NCI-H2171 treated with DMSO at 0.1 percent for 48 hours (cell line): ENCODE data around the gene NEURL2.

Source experiments
- DNase-seq: peaks from one replicate; lab custom pipeline; 2025; lab: John Stamatoyannopoulos, UW

NEURL2 gene

DNA sequence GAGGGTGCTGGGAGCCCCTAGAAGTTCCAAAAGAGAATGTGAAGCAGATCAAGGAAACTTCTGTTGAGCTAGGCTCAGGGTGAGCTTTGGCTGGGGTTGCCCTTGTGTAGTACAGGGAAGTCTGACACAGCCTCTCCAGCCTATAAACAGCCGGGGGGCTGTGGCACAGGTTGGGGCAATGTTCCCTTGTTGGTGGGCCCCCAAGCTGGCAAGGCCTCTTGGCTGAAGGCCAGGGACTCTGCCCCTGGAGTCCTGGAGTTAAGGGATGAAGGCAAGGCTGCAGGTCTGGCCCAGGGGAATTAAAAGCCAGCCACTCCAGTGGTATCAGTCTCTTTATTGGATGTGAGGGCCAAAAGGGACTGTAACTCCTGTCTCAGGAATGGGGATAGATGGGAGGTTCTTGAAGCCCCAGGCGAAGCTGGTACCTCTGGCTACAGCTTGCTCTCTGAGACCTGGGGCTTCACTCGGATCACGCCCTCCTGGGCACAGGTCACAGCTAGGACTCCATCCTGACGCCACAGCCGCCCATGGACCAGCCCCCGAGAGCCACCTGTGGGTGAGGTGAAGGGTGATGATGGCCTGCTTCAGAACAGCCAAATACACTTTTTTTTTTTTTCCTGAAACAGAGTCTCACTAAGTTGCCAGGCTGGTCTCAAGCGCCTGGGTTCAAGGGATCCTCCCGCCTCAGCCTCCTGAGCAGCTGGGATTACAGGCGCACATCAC, 49.4 kb downstream of the NEURL2 start:
- DNase-seq, result no peak

DNA sequence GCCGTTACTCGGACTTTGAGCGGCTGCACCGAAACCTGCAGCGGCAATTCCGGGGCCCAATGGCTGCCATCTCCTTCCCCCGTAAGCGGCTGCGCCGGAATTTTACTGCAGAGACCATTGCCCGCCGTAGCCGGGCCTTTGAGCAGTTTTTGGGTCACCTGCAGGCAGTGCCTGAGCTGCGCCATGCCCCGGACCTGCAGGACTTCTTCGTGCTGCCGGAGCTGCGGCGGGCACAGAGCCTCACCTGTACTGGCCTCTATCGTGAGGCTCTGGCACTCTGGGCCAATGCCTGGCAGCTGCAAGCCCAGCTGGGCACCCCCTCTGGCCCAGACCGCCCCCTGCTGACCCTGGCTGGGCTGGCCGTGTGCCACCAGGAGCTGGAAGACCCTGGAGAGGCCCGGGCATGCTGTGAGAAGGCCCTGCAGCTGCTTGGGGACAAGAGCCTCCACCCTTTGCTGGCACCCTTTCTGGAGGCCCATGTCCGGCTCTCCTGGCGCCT, 50.3 kb downstream of the NEURL2 start:
- DNase-seq, result no peak
